NCI-H2107 treated with DMSO at 0.1 percent for 48 hours (cell line): ENCODE measurements around the gene OPHN1.
A peak's percentile ranks its signal among the peaks of the same experiment; 100 is the strongest.

Experiments used
- DNase-seq: peaks from one replicate; lab custom pipeline; 2025; ENCODE audit not compliant: unreplicated experiment; lab: John Stamatoyannopoulos, UW

OPHN1 gene

DNA sequence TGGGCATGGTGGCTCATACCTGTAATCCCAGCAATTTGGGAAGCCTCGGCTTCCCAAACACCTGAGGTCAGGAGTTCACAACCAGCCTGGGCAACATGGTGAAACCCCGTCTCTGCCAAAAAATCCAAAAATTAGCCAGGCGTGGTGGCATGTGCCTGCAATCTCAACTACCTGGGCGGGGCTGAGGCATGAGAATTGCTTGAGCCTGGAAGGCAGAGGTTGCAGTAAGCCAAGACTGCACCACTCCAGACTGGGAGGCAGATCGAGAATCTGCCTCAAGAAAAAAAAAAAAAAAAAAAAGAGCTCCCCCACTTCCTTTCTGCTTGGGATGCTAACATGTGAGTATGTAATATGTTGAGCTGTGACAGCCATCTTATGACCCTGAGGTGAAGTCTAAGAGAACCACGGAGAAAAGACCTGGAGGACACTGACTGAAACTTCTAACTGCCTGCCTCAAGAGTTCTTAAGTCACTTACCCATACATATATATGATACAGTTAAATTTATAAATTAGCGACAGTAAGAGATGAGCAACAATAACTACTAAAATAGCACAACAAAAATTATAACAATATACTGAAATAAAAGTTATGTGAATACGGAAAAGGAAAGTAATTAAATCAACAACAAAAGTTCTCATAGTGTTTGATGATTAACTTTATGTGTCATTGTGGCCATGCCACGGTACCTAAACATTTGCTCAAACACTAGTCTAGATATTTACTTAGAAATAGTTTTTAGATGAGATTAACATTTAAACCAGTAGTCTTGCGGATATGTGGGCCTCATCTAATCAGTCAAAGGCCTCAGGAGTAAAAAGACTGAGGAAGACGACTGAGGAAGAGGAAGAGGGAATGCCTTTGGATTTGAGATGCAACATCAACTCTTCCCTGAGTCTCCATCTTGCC lies 178.3 kb downstream of the OPHN1 start:
- DNase-seq = no peak

DNA sequence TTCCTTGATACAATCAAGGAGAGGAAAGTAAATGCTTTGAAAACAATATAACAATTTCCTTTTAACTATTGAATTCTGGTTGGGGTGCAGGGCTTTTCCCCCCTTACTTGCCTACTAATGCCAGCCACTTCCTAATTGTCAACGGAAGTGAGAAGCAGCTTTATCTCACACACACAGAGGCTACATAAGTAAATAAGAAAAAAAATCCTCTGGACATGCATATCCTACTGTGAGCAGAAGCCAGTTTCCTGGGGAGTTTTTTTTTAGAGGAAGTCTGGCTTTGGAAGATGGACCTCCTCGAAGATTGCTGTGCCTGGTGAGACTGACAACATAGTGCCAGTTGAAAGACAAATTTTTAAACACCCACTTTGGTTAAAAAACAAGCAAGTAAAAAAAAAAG lies 180.6 kb downstream of the OPHN1 start:
- no peak for DNase-seq

DNA sequence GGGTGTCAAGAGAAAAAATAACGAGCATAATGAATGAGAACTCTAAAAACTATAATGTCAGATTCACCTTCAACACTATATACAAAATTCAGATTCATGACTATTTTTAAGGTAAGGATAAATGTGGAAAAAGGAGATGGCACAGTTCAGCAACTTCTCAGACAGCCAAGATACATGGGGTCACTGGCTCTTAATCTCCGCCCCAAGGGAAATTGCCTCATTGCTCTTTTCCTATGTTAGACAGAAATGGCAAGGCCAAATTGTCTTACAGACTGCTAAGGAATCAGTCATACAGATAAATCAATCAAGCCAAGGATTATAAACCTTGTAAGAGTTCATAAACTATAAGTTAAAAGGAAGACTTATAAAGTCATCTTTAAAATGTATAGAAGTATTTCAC lies 183.4 kb downstream of the OPHN1 start:
- no peak for DNase-seq

DNA sequence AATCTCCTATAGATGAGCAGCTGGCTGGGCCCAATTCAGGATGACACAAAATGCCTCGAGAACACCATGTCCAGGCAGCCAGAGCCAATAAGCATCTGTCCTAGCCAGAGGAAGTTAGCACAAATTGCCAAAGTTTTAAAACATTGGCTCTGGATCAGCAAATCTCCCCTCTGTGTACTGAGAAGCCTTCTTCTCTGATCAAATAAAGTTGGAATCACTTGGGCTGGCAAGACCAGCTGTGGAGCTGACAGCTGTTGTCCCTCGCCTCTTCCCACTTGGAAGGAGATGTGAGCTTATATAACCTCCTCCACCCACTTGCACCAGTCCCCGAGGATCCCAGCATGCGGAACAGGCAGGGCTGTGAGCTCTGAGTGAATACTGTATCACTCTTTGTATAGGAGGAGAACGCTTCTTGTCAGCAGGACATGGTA lies 183.9 kb downstream of the OPHN1 start:
- no peak for DNase-seq

DNA sequence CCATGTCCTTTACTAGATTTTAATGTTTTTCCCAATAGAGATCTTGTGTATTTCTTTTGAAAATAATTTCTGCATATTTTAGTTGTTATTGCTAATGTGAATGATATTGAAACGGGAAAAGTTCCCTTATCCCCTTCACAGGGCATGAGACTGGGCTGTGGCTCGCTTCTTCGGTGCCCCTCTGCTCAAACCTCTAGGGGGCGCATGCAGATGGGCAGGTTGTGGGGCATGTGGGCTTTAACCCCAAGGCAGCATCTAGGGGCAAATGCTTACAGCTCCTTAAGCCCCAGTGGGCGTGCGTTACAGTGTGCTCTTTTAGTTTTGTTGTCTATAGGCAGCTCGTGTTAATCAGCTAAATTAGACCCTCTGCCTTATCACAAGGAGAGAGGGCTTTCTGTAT lies 194.7 kb downstream of the OPHN1 start:
- no peak for DNase-seq

DNA sequence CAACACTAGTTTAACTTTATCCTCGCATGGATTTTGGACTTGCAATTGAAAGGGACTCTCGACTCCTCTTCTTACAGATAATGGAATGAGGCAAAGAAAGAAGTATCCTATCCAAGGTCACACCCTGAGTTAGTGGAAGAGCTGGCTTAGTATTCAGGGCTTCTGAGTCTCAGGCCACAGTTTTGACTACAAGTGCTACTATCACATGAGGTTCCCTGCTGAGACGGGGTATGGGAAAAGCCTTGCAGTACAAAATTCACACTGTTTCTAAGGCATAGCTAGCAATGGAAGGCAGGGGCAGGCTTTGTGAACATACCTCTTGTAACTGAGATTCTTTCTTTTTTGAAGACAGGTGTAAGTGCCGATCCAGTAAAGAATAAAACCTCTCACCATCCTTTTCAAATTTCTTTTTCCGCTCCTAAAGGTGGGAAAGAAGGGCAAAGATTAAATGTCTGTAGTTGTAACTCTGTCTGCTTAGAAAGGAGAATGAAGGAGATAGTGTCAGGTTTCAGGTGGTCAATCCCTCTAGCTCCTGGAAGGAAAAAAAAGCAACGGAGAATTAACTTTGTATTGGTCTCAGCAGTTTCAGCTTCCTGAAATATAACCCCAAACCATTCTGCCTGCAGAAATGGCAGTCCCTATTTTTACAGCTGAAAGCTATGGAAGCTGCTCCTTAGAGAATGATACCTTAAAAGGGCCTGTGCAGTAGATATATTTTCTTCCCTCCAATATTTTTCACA lies 199.0 kb downstream of the OPHN1 start:
- DNase-seq = peak; percentile 8

DNA sequence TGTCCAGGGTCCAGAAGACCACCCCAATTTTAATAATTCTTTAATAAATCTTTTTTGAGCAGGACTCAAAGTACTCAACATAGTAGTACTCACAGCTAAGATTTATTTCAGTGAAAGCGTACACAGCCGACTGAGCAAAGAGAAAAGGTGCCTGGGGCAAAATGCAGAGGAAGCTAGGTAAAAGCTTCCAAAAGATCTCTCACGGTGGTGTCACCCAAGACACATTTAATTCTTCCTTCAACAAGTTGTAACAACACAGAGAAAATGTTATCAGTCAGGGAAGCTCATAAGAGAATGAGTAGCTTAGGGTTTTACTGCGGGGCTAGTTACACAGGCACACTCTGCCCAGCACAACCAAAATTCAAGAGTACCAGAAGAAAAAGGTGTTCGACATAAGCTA lies 201.1 kb downstream of the OPHN1 start:
- DNase-seq = no peak

DNA sequence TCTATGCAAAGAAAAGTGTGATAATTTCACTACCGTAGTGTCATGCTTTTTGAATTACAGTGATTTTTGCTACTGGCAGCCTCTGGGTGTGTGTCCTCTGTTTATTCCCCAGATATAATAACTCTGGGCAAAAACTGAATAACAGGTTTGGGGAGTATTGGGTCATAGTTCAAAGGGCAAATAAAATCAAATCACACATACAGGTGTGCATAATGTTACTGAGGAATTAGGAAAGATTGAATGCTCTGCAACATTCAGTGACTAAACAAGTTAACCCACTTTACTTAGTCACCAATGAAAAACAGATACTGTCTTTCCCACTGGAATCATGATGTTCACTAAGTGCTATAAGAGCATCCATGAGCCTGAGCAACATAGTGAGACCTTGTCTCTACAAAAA lies 224.3 kb downstream of the OPHN1 start:
- DNase-seq = no peak

DNA sequence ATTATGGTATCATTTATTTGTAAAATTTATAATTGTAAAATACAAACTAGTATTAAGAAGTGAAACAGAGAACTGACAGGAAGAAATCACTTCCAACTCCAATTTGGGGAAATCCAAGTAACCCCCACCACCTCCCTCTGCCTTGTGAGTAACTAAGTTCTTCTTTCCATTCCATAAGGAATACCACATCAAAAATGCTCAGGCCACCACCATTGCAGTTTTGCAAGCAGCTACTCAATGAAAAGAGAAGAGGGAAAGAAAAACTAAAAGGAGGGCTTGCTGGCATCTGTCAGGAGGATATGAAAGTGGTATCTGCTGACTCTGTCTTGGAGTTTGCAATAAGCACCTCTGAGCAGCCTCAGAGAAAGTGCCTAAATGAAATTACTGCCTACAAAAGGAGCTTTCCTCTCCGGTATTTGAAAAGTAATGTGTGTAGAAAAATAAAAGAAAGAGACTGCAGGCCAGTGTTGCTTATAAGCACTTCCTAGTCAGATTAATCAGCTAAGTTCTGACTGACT lies 228.7 kb downstream of the OPHN1 start:
- DNase-seq = no peak

DNA sequence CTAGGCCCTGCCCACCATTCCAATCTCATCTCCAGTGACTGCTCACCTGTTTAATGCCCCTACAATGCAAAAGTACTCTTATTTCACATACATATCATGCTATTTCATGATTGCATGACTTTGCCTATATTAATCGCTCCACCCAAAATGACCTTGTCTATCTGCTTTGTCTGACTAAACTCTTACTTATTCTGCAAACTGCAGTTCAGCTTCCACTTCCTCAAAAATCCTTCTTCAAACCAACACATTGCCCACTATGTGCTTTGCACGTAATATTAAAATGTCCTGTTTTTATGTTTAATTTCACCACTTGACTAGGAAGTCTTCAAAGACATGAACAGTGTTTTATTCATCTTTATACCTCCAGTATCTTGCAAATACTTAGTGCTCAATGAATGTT lies 229.6 kb downstream of the OPHN1 start:
- DNase-seq = no peak

DNA sequence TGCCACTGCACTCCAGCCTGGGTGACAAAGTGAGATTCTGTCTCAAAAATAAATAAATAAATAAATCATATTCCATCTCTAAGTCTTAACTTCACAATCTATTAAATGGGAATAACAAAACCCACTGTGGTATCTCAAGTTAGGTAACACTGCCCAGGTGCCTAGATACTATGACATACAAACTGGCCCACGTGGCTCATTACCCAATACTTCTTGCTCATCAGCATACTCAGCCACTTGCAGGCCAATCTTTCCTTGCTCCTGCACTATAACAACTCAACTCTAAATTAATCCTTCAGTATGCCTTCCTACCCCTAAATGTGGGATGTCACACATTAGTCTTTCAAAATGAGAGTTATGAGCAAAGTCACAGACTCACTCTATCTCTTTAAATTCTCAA lies 230.1 kb downstream of the OPHN1 start:
- DNase-seq = no peak

DNA sequence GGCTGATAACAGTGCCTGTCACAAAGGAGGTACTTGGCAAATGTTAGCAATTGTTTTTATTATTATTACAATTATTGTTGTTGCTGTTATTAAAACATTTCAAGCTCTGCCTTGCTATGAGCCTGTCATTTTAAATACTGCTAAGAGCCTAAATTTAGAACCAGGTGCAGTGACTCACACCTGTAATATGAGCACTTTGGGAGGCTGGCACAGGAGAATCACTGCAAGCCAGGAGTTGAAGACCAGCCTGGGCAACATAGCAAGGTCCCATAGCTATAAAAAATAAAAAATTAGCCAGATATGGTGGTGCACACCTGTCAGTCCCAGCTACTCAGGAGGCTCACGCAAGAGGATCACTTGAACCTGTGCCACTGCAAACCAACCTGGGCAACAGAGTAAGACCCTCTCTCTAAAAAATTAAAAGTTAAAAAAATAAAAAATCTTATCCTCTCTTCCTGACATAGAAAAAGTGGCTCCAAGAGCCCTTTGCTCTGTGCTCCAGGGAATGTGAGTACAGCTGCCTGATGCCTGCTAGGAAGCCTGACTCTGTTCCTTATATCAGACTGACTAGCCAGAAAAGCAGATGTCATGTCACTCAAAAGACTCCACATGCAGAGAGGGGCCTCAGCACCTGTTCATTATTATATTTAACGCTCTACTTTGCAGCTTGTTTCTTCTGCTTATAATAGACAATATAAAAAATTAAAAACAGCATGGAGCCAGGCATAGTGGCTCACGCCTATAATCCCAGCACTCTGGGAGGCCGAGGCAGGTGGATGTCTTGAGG lies 234.0 kb downstream of the OPHN1 start:
- no peak for DNase-seq

DNA sequence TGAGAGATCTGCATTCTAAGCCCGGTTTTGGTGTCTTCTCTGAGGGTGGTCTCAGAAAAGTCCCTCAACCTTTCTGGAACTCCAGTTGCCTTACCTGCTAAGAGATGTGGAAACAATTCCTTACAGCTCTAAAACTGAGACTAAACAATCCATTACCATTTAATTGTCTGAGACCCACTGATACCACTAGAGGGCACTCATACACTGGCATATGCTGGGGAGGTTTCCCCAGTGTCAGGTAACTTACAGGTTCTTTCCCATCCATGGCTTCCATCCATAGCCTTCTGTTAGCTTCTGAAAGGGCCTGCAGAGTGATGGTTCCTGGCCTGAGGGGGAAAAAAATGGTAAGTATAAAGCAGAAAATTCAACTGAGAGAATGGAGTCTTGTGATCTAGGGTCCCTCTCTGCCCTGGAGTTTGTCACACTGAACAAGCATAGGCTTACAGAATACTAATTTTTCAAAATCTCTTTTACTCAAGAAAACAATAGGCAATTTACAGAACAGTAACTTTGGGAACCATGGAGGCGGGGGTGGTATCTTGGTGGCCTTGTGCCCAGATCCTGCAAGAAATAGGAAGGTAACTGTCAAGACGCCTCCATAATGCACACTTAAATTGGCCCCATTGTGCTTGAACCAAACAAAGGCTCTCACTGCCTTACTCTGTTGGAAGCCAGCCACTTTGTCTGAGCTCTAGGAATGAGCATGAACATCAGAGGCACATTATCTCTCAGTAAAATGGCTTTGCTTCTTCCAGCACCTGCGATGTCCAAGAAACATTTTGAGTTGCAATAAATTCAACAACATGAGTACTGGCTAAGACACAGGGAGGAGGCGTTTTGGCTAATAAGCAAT lies 236.1 kb downstream of the OPHN1 start:
- DNase-seq = peak; percentile 38

DNA sequence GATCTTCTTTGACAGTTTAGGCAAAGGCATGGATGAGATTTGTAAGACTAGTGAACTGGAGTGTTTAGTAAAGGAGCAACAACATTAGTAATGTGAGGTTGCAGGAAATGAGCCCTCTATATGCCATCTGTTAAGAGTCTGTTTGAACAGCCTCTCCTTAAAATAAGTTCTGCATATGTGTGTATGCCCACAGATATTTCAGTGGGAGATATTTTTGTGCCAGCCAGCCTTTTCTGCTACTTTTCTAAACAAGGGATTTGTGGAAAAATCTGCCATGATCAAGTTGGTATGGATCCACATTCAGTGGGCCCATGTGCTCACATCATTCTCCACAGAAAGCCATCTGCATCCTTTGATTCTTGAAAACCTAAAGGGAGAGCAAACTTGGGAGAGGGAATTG lies 237.7 kb downstream of the OPHN1 start:
- no peak for DNase-seq

DNA sequence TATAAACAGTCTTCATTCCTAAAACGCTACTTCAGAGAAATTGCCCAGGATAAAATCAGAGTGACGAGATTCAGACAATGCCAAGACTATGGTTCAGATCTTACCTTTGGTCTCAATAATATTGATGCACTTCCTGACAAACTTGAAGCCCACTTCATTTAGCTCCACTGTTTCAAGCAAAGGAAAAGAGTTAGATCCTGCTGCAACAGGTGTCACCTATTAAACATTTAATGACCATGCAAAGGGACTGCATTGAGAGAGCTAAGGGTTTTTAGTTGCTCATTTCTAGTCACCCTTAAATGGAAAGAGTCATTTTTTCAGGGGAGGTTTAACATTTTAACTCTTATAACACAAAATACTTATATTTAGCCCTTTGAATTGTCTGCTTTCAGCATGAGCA lies 239.5 kb downstream of the OPHN1 start:
- DNase-seq = no peak

DNA sequence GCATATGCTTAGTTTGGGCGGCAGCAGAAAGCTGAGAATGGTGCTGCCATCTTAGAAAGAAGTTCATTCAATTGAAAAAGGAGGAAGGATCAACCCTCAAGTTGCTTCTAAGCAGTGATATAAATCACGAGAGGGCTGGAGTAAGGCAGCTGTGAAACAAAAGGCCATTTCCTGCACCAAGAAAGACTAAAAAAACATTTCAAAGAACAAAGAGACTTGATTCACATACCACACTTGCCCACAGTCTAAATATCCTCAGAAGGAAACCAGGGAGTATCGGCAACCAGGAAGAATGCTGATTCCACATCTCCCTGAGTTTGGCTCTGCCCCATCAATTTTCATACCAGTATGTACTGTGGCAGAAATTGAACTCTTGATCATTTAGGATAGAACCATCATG lies 240.1 kb downstream of the OPHN1 start:
- no peak for DNase-seq

DNA sequence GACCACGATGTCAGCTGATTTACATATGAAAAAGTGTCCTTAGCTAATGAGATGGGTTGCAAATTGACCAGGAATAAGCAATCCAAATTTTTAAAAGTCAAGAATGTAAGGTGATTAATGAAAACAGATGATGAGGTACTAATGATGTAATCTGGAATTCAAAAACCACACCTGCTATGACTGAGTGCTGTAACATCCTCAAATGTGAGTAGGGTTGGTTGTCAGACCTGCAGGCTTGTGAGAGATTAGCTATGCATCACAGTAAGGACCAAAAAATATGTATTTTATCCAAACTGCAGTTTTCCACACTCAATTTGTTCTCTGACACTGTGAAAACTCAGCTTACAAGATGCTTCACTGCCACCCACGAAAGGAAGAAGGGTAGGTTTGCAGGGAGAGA lies 242.5 kb downstream of the OPHN1 start:
- no peak for DNase-seq

DNA sequence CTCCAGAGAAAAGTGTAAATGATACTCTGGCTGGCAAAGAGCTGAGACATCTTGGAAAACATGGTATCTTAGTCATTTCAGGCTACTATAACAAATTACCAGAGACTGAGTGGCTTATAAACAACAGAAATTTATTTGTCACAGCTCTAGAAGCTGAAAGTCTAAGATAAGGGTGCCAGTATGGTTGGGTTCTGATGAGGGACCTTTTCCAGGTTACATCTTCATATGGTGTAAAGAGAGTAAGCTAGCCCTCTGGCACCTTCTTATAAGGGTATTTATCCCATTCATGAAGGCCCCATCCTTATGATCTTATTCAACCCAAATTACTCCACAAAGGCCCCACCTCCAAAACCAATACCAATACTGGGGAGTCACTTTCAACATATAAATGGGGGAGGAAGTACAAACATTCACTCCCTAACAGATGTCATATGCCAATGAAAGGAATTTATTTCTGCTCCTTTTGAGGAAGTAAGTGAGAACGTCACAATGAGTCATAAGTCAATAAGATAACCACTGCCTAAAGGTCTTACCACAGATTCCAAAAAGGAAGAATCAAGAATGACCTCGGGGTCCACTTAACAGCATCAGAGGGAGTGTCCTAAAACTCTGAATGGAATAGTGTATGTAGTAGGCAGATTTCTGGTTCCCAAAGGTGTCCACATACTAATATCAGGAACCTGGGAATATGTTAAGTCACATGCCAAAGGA lies 246.6 kb downstream of the OPHN1 start:
- DNase-seq = no peak

DNA sequence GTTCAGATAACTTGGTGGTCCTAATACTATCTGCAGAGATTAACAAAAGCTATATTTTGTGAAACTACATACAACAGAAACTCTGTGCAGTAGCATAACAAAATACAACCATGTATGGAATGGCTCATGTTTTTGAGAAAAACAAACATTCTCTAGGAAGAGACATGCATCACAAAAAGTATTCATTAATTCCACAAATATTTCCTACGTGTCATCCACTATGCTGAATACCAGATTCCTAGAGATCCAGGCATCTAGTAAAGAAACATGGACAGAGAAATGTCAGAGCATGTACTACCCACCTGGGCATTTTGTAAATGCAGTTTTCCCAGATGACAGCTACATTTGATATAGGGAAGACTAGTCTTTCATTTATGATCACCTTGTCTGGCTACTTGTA lies 248.1 kb downstream of the OPHN1 start:
- DNase-seq = no peak
